ENCODE measurements around the gene INO80B.
A peak's percentile ranks its signal among the peaks of the same experiment; 100 is the strongest.

Gene INO80B

DNA sequence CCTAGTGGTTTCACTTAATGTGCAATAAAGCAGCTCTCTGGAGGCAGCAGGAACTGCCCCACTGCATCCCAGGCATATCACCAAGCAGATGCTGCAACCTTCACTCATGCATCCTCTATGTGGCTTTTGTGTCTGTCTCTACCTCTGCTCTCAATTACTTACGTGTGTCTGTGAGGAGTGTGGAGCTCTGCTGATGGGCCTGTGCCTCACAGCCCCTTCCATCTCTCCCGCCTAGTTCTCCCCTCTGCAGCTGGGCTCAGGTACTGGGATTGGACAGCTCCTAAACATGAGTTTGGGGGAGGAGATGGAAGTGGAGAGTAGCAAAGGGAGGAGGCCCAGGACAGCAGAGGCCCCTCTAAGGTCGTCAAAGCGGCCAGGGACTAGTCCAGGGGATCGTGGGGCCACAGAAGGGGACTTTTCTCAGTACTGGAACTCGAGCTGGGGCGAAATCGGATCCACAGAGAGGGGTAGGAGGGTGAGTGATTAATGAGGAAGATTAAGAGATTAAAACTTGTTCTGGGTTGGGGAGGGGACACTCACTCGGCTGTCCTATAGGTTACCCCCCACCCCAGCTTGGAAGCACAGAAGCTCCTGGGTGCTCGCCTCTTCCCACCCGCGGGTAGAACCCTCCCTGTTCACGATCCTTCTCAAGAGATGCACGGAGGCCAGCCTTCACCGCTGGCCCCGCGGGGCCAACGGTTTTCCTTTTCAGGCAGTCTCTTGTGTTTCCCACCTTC, 46.6 kb downstream of the INO80B start:
- Histone ChIP-seq H3K36me3 (replicated peaks) (peaks cover 8% of the 10 kb centered on the region), H3K4me3 (ENCODE audit: low read depth, low read length) (peak overlapping the region; percentile 68), H3K27me3 (replicated peaks) (peaks cover 17% of the 10 kb centered on the region), H3K27ac (no peak overlapping the region)
- in situ Hi-C loops (cut with HindIII; ENCODE audit: low pct_ligation_motif_present, low sequenced_read_pairs): no loop called here
- DNase-seq: no peak
- TF ChIP-seq, protein P1, sequence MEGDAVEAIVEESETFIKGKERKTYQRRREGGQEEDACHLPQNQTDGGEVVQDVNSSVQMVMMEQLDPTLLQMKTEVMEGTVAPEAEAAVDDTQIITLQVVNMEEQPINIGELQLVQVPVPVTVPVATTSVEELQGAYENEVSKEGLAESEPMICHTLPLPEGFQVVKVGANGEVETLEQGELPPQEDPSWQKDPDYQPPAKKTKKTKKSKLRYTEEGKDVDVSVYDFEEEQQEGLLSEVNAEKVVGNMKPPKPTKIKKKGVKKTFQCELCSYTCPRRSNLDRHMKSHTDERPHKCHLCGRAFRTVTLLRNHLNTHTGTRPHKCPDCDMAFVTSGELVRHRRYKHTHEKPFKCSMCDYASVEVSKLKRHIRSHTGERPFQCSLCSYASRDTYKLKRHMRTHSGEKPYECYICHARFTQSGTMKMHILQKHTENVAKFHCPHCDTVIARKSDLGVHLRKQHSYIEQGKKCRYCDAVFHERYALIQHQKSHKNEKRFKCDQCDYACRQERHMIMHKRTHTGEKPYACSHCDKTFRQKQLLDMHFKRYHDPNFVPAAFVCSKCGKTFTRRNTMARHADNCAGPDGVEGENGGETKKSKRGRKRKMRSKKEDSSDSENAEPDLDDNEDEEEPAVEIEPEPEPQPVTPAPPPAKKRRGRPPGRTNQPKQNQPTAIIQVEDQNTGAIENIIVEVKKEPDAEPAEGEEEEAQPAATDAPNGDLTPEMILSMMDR (IDR thresholded peaks at IDR 0.05; ENCODE audit: low read depth, low read length, missing control alignments): no peak

DNA sequence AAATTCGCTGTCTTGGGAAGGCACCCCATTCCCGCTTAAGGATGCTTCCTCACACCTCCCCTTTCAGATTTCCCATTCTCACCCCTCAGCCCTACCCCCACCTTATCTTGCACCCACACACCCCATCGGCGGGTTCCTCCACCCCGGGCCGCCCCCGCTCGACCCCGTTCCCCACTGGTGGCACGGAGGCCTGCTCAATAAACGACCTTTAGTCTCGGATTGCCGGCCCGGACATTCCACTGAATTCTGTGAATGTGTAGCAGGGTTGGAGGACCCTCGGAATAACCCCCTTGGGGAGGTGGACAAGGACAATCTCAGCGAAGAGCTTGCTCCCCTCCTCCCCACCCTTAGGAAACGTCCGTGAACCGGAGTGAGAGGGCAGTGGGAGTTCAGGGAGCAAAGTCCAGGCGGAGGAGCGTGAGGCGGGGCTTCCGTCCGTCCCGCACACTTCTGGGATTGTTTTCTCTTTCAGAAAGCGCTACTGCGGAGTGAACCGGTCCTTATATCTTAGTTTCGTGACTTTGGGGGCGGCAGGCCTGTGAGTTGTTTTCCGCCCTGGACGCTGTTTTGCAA, 47.3 kb downstream of the INO80B start:
- Histone ChIP-seq H3K4me3 (ENCODE audit: low read depth, low read length) (peak overlapping the region; percentile 68), H3K27me3 (replicated peaks) (peaks cover 17% of the 10 kb centered on the region), H3K27ac (no peak overlapping the region), H3K36me3 (replicated peaks) (peaks cover 8% of the 10 kb centered on the region)
- in situ Hi-C loops (cut with HindIII; ENCODE audit: low pct_ligation_motif_present, low sequenced_read_pairs): no loop called here
- TF ChIP-seq, protein P1 (IDR thresholded peaks at IDR 0.05; ENCODE audit: low read depth, low read length, missing control alignments): no peak
- no peak for DNase-seq

DNA sequence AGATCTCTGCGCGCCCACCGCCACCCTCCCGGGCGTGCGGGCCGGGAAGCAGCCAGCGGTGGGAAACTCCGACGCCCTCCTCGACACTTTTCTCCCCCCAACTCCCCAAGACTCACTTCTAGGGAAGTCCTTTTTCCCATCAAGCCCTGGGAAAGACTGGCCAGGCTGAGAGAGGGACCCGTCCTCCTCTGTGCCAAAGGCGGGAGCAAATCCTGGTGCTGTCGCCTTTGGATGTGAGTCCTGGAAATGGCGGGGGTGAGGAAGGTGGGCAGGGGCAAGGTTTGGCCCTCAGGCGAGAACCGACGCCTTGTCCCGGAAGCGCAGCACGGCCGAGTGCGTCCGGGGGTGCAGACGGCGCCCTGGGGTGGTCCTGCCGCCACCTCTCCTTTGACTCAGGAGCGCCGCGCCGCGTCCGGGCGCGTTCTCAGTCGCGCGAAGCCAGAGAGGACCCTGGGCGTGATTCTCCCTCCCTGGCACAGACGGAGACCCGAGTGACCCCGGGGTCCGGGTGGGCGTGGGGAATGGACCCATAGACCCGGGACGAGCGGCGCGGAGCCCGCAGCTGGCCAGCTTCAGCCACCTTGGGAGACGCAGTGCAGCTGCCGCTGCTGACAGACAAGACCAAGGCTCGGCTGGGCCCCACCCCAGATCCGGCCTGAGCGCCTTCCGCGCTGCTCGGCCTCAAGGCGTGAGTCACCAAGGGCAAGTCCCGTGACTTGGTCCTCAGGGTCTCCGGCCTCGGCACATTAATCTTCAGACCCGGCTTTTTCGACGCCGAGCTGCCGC, 48.0 kb downstream of the INO80B start:
- TF ChIP-seq, protein P1 (IDR thresholded peaks at IDR 0.05; ENCODE audit: low read depth, low read length, missing control alignments): peak; percentile 51
- in situ Hi-C loops (cut with HindIII; ENCODE audit: low pct_ligation_motif_present, low sequenced_read_pairs): no loop called here
- H3K27me3 ChIP-seq (replicated peaks): peaks cover 15% of the 10 kb centered on the region

DNA sequence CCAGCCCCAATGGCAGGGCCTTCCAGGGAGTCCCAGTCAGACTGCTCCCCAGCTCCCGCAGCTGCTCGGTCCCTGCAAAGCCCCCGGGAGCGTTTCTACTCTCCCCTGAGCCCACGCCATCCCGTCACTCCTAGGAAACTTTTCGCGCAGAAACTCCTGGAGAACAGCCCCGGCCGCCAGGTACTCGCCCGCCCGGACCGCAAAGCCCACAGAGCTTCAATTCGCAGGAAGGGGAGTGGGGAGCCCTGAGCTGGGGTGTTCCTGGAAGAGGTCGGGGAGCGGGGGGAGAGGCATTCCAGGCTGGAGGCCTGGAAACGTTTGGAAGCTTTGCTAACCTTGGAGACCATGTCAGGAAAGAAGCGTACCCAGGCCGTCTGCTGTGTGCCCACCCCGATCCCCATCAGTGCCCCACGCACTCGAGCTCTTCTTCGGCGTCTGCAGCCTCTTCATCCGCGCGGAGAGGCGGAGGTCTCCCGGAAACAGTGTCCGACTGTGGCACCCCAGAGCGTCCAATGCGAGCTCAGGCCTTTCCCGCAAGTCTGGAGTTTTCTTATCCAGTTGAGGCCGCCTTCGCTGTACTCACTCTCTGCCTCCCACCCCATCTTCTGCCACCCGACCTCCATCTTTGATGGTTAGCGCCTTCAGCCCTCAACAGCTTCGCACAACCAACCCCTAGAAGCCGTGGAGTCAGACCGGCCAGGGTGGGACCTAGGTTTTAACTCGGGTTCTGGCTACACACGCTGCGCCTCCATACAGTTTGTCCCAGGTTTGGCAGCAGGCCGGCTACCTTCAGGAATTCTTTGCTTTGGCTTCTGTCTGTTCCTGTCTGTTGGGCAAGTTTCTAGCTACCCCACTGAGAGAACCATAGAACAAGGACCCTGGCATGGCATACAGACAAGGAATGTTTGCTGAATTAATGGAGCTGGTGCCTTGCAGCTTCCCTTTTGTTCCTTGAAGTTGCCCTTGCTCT, 48.9 kb downstream of the INO80B start:
- Histone ChIP-seq H3K4me3 (ENCODE audit: low read depth, low read length) (peak overlapping the region; percentile 68), H3K36me3 (replicated peaks) (peaks cover 8% of the 10 kb centered on the region), H3K27ac (peak overlapping the region; percentile 72), H3K27me3 (replicated peaks) (peaks cover 14% of the 10 kb centered on the region)
- TF ChIP-seq, protein P1 (IDR thresholded peaks at IDR 0.05; ENCODE audit: low read depth, low read length, missing control alignments): no peak
- in situ Hi-C loops (cut with HindIII; ENCODE audit: low pct_ligation_motif_present, low sequenced_read_pairs): no loop called here
- no peak for DNase-seq

More for the DNA sequence above, 48.0 kb downstream of the INO80B start:
- Histone ChIP-seq H3K4me3 (ENCODE audit: low read depth, low read length) (peak overlapping the region; percentile 68), H3K27ac (peak overlapping the region; percentile 72), H3K36me3 (replicated peaks) (peaks cover 8% of the 10 kb centered on the region)
- DNase-seq: peak; percentile 74

DNA sequence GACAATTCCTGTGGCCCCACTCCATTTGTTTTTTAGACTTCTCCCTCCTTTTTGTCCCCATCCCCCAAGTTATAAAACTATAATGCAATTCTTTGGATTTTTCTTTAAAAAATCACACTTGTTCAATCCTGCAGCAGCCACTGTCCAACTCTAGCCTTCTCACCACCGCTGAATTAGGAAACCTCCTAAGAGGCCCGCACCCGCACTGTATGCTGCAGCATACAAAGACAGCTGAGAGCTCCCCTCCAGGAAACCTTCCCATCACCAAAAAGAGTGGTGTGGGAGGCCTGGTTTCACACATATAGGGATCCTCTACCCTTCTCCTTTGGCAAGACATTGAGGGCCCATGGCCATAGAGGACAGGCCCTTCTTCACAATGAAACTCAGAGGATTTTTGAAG, 49.7 kb downstream of the INO80B start:
- Histone ChIP-seq H3K36me3 (replicated peaks) (peaks cover 8% of the 10 kb centered on the region), H3K4me3 (ENCODE audit: low read depth, low read length) (peak overlapping the region; percentile 68), H3K27me3 (replicated peaks) (peaks cover 7% of the 10 kb centered on the region), H3K27ac (no peak overlapping the region)
- TF ChIP-seq, protein P1 (IDR thresholded peaks at IDR 0.05; ENCODE audit: low read depth, low read length, missing control alignments): no peak
- in situ Hi-C loops (cut with HindIII; ENCODE audit: low pct_ligation_motif_present, low sequenced_read_pairs): no loop called here
- DNase-seq: no peak
